HepG2 (cell line): ENCODE measurements around the gene LSM10. TPM values are rescaled to one million over a fixed set of nuclear protein-coding genes. Genes with fewer than 3 reads are reported as not detected.
A peak's percentile ranks its signal among the peaks of the same experiment; 100 is the strongest.

ENCODE experiments used
- CCDC6 ChIP-seq: sonication (generic); formaldehyde crosslinking; IDR thresholded peaks from 2 replicates; pipeline ENCODE4 v1.8.1; 2022; ENCODE audit warnings: mild to moderate bottlenecking, missing genetic modification reagents, moderate library complexity
- HMGA1 ChIP-seq: sonication (generic); formaldehyde crosslinking; conservative IDR thresholded peaks from 2 replicates; pipeline ENCODE4 v1.4.0; 2020; ENCODE audit warnings: missing genetic modification reagents
- HNF4G ChIP-seq, 2 experiments: sonication (generic) in 1 of 2; formaldehyde crosslinking in 1 of 2; IDR thresholded peaks; 2 replicates each; pipeline versions ENCODE4 v1.4.0 to v1.6.1; 2011 to 2020; ENCODE audit warnings: borderline replicate concordance in 2 of 2, low read depth in 2 of 2, mild to moderate bottlenecking in 2 of 2, low read length in 1 of 2, missing genetic modification reagents in 1 of 2, moderate library complexity in 1 of 2
- HNRNPL ChIP-seq: fragments of 200-400 bp; formaldehyde crosslinking; IDR thresholded peaks from 2 replicates; pipeline ENCODE4 v1.6.1; 2017; ENCODE audit warnings: mild to moderate bottlenecking, low read depth, low read length
- KLF11 ChIP-seq: IDR thresholded peaks from 2 replicates; pipeline ENCODE4 v1.6.1; 2016; ENCODE audit warnings: missing compliant biosample characterization
- NCOA2 ChIP-seq: sonication (generic); formaldehyde crosslinking; IDR thresholded peaks from 2 replicates; pipeline ENCODE4 v1.8.0; 2022; ENCODE audit warnings: inconsistent platforms
- NFKBIZ ChIP-seq: IDR thresholded peaks from 2 replicates; pipeline ENCODE4 v1.6.1; 2018; ENCODE audit warnings: missing genetic modification reagents, missing compliant biosample characterization
- PAWR ChIP-seq: sonication (generic); formaldehyde crosslinking; IDR thresholded peaks from 2 replicates; pipeline ENCODE4 v1.4.0; 2020; ENCODE audit warnings: missing genetic modification reagents, mild to moderate bottlenecking, borderline replicate concordance
- PHF8 ChIP-seq: sonication (generic); formaldehyde crosslinking; IDR thresholded peaks from 2 replicates; pipeline ENCODE4 v1.5.0; 2020; ENCODE audit warnings: missing genetic modification reagents
- RARA ChIP-seq: IDR thresholded peaks from 2 replicates; pipeline ENCODE4 v1.6.1; 2016; ENCODE audit warnings: missing genetic modification reagents, missing compliant biosample characterization
- RORA ChIP-seq: sonication (generic); formaldehyde crosslinking; IDR thresholded peaks from 2 replicates; pipeline ENCODE4 v1.5.0; 2020; ENCODE audit warnings: mild to moderate bottlenecking, missing genetic modification reagents, moderate library complexity
- ZFAT ChIP-seq: sonication (generic); formaldehyde crosslinking; conservative IDR thresholded peaks from 2 replicates; pipeline ENCODE4 v1.8.1; 2023; ENCODE audit warnings: missing genetic modification reagents, inconsistent platforms
- ZMYM3 ChIP-seq: sonication (generic); formaldehyde crosslinking; IDR thresholded peaks from 2 replicates; pipeline ENCODE4 v1.5.1; 2020; ENCODE audit warnings: mild to moderate bottlenecking, missing genetic modification reagents
- ZNF3 ChIP-seq: IDR thresholded peaks from 2 replicates; pipeline ENCODE4 v1.7.0; 2017; ENCODE audit warnings: inconsistent platforms
- ZNF431 ChIP-seq: sonication (generic); formaldehyde crosslinking; IDR thresholded peaks from 2 replicates; pipeline ENCODE4 v1.9.0; 2022; ENCODE audit warnings: missing genetic modification reagents, low read depth, mild to moderate bottlenecking, borderline replicate concordance
- ZNF501 ChIP-seq: sonication (generic); formaldehyde crosslinking; IDR thresholded peaks from 2 replicates; pipeline ENCODE4 v1.5.1; 2020; ENCODE audit warnings: mild to moderate bottlenecking, moderate library complexity, missing genetic modification reagents
- ZSCAN31 ChIP-seq: sonication (generic); formaldehyde crosslinking; IDR thresholded peaks from 2 replicates; pipeline ENCODE4 v1.5.0; 2020; ENCODE audit warnings: low read depth, mild to moderate bottlenecking, missing genetic modification reagents
- polyA plus RNA-seq, 8 experiments: library from polyadenylated mRNA; depleted of rRNA in 3 of 8; stranded (reverse) in 7 of 8; unstranded in 1 of 8; fragments of >200 nt; fragmentation: Illumina TruSeq in 4 of 8; extraction: Trizol in 4 of 8; gene quantifications; 2 replicates each; pipeline versions ENCODE4 v1.2.1 to v1.2.3, GENCODE V29; 2011 to 2016; ENCODE audit warnings: low read depth in 4 of 8, missing spikeins in 1 of 8, mixed read lengths in 1 of 8; ENCODE audit not compliant: insufficient read depth in 1 of 8
- total RNA-seq, 5 experiments: library from RNA; depleted of rRNA; stranded (reverse); fragments of >200 nt; fragmentation: Illumina TruSeq; extraction: Trizol; gene quantifications; 2 replicates each; pipeline ENCODE4 v1.2.3, GENCODE V29; 2016; ENCODE audit warnings: low read depth in 1 of 5
- TF ChIP-seq, protein P1 (sequence below): sonication (generic); formaldehyde crosslinking; IDR thresholded peaks from 2 replicates; pipeline ENCODE4 v1.8.0; 2022; ENCODE audit warnings: missing genetic modification reagents, mild to moderate bottlenecking, moderate library complexity, borderline replicate concordance
- TF ChIP-seq, protein P2 (sequence below): sonication (generic); formaldehyde crosslinking; IDR thresholded peaks from 2 replicates; pipeline ENCODE4 v1.4.0; 2020; ENCODE audit warnings: low read depth, missing genetic modification reagents
- TF ChIP-seq, protein P3 (sequence below): IDR thresholded peaks from 2 replicates; pipeline ENCODE4 v1.6.1; 2012; ENCODE audit warnings: low read length, improper control_type of control experiment

The LSM10 gene
- total and polyA plus RNA-seq, 2 of the 13 experiments (the other 11 are each of a cell fraction or from before 2014, with no cell fraction given): 14.0 to 52.0 TPM

DNA sequence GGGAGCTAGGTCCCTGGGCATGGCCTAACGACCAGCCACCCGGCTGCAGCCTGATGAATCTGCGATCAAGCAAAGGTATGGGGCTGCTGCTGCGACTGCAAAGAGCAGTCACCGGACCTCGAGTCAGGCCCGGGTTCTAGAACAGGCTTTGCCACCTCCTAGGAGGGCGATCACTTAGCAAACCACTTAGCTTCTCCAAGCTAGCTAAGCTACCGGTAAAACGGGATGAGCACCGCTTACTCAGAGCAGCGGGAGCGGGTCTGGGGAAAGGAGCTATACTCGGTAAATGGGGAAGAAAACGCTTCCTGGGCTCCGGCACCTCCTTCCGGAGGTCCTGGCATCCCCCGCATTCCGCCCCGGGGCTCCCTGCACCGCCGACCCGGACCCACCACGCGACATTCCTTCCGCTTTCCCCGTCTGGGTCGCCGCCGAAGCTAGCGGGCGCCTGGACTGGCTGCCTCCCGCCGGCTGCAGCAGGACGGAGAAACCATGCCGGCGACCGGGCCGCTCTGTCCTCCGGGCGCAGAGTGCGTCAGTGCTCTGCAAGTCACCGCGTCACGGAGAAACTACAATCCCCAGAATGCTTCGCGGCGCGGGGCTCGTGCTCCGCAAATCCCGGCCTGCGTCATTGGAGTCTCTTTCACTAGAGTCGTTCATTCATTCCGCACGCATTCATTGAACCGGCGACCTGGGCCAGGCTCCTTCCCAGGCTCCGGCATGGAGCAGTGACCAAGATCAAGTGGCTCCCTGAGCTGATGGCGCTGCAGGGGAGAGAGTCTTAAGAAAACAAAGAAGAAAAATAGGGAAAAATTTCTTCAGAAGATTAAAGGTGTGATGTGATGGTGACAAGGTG, at the start of gene LSM10 (continued):
- TF ChIP-seq, protein P1, sequence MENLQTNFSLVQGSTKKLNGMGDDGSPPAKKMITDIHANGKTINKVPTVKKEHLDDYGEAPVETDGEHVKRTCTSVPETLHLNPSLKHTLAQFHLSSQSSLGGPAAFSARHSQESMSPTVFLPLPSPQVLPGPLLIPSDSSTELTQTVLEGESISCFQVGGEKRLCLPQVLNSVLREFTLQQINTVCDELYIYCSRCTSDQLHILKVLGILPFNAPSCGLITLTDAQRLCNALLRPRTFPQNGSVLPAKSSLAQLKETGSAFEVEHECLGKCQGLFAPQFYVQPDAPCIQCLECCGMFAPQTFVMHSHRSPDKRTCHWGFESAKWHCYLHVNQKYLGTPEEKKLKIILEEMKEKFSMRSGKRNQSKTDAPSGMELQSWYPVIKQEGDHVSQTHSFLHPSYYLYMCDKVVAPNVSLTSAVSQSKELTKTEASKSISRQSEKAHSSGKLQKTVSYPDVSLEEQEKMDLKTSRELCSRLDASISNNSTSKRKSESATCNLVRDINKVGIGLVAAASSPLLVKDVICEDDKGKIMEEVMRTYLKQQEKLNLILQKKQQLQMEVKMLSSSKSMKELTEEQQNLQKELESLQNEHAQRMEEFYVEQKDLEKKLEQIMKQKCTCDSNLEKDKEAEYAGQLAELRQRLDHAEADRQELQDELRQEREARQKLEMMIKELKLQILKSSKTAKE (CRISPR knock-in tag): no peak
- TF ChIP-seq ZFAT (CRISPR knock-in tag) (peak; percentile 87), HNF4G (IDR thresholded peaks at IDR 0.05; ENCODE audit: borderline replicate concordance, low read depth, low read length) (no peak), HNF4G (CRISPR knock-in tag; IDR thresholded peaks at IDR 0.05; ENCODE audit: borderline replicate concordance, low read depth) (0 out of 2 replicates have a peak, but pooled peaks have one; percentile 31), KLF11 (peak; percentile 53; the same call in 1 of the 2 replicates), PHF8 (peak; percentile 97), RORA (CRISPR knock-in tag) (no peak), PAWR (CRISPR knock-in tag) (no peak), CCDC6 (no peak), NFKBIZ (CRISPR knock-in tag) (no peak), ZMYM3 (CRISPR knock-in tag) (0 out of 2 replicates have a peak, but pooled peaks have one; percentile 9), NCOA2 (CRISPR knock-in tag) (peak; percentile 50), ZNF431 (CRISPR knock-in tag) (peak; percentile 83; the same call in 1 of the 2 replicates), HMGA1 (no peak), ZNF3 (CRISPR knock-in tag) (peak; percentile 22; the same call in 1 of the 2 replicates), ZNF501 (peak; percentile 86), RARA (CRISPR knock-in tag) (peak; percentile 19; the same call in 1 of the 2 replicates), ZSCAN31 (CRISPR knock-in tag) (peak; percentile 87; the same call in 1 of the 2 replicates), HNRNPL (0 out of 2 replicates have a peak, but pooled peaks have one; percentile 38)
- TF ChIP-seq, protein P2, sequence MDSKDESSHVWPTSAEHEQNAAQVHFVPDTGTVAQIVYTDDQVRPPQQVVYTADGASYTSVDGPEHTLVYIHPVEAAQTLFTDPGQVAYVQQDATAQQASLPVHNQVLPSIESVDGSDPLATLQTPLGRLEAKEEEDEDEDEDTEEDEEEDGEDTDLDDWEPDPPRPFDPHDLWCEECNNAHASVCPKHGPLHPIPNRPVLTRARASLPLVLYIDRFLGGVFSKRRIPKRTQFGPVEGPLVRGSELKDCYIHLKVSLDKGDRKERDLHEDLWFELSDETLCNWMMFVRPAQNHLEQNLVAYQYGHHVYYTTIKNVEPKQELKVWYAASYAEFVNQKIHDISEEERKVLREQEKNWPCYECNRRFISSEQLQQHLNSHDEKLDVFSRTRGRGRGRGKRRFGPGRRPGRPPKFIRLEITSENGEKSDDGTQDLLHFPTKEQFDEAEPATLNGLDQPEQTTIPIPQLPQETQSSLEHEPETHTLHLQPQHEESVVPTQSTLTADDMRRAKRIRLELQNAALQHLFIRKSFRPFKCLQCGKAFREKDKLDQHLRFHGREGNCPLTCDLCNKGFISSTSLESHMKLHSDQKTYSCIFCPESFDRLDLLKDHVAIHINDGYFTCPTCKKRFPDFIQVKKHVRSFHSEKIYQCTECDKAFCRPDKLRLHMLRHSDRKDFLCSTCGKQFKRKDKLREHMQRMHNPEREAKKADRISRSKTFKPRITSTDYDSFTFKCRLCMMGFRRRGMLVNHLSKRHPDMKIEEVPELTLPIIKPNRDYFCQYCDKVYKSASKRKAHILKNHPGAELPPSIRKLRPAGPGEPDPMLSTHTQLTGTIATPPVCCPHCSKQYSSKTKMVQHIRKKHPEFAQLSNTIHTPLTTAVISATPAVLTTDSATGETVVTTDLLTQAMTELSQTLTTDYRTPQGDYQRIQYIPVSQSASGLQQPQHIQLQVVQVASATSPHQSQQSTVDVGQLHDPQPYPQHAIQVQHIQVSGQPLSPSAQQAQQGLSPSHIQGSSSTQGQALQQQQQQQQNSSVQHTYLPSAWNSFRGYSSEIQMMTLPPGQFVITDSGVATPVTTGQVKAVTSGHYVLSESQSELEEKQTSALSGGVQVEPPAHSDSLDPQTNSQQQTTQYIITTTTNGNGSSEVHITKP (CRISPR knock-in tag): no peak; the same call in 1 of the 2 replicates
- TF ChIP-seq, protein P3, sequence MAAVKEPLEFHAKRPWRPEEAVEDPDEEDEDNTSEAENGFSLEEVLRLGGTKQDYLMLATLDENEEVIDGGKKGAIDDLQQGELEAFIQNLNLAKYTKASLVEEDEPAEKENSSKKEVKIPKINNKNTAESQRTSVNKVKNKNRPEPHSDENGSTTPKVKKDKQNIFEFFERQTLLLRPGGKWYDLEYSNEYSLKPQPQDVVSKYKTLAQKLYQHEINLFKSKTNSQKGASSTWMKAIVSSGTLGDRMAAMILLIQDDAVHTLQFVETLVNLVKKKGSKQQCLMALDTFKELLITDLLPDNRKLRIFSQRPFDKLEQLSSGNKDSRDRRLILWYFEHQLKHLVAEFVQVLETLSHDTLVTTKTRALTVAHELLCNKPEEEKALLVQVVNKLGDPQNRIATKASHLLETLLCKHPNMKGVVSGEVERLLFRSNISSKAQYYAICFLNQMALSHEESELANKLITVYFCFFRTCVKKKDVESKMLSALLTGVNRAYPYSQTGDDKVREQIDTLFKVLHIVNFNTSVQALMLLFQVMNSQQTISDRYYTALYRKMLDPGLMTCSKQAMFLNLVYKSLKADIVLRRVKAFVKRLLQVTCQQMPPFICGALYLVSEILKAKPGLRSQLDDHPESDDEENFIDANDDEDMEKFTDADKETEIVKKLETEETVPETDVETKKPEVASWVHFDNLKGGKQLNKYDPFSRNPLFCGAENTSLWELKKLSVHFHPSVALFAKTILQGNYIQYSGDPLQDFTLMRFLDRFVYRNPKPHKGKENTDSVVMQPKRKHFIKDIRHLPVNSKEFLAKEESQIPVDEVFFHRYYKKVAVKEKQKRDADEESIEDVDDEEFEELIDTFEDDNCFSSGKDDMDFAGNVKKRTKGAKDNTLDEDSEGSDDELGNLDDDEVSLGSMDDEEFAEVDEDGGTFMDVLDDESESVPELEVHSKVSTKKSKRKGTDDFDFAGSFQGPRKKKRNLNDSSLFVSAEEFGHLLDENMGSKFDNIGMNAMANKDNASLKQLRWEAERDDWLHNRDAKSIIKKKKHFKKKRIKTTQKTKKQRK: no peak
